Small intestine (tissue), 7 donors: ENCODE measurements around the gene RASA3. TPM values are rescaled to one million over a fixed set of nuclear protein-coding genes. Genes with fewer than 3 reads are reported as not detected.

ENCODE experiments used
- DNase-seq, 2 donors: peaks; one replicate each; pipeline versions ENCODE4 v3.0.0 to v3.0.0-alpha.2; 2013
- FAIRE-seq: peaks from 2 replicates; lab custom pipeline; 2012; peaks lifted over from hg19 to GRCh38; lab: Jason Lieb, UNC
- H3K27ac ChIP-seq, 3 donors: one replicate each; pipeline ENCODE4 v1.5.1; 2013; ENCODE audit warnings: low read length in 2 of 3, mild to moderate bottlenecking in 2 of 3, control low read depth in 1 of 3, inconsistent platforms in 1 of 3, low read depth in 1 of 3, moderate library complexity in 1 of 3
- H3K27me3 ChIP-seq, 3 donors: one replicate each; pipeline ENCODE4 v1.6.1; 2013; ENCODE audit warnings: low read length in 3 of 3, inconsistent platforms in 1 of 3; ENCODE audit not compliant: control insufficient read depth in 3 of 3, insufficient read depth in 3 of 3
- H3K36me3 ChIP-seq, 3 donors: one replicate each; pipeline ENCODE4 v1.6.1; 2013; ENCODE audit warnings: low read length in 3 of 3, inconsistent platforms in 1 of 3, low read depth in 1 of 3, mild to moderate bottlenecking in 1 of 3, moderate library complexity in 1 of 3; ENCODE audit not compliant: control insufficient read depth in 3 of 3, insufficient read depth in 2 of 3
- H3K4me1 ChIP-seq, 3 donors: one replicate each; pipeline ENCODE4 v1.6.1; 2013; ENCODE audit warnings: low read length in 2 of 3, inconsistent platforms in 1 of 3, low read depth in 1 of 3, mild to moderate bottlenecking in 1 of 3, moderate library complexity in 1 of 3; ENCODE audit not compliant: control insufficient read depth in 3 of 3, insufficient read depth in 2 of 3
- H3K4me3 ChIP-seq, 3 donors: one replicate each; pipeline ENCODE4 v1.5.1; 2013; ENCODE audit warnings: low read length in 3 of 3, control low read depth in 1 of 3, inconsistent platforms in 1 of 3, low read depth in 1 of 3, mild to moderate bottlenecking in 1 of 3, moderate library complexity in 1 of 3
- H3K9me3 ChIP-seq, 2 donors: one replicate each; pipeline ENCODE4 v1.6.1; 2013; ENCODE audit warnings: low read depth in 1 of 2, low read length in 1 of 2; ENCODE audit not compliant: control insufficient read depth in 2 of 2, insufficient read depth in 1 of 2
- WGBS, 3 donors: extraction: QIAGEN DNeasy Blood & Tissue Kit; methylation state at CpG; one replicate each; pipeline ENCODE4 v1.1.7; 2013; 5-methylcytosine and 5-hydroxymethylcytosine counted together
- polyA plus RNA-seq, 4 donors: library from polyadenylated mRNA; stranded (reverse) in 3 of 4; unstranded in 1 of 4; fragments of 200-250 nt in 3 of 4; fragments of 120-200 nt in 1 of 4; gene quantifications; one replicate each; pipeline versions ENCODE4 v1.2.1 to v1.2.3, GENCODE V29; 2013
- donor health status: healthy with polysubstance abuse.
- donor health status: control.
- donor health status: control.
- donor health status: Bipolar disorder and iron deficiency.
- donor health status: healthy.

Gene RASA3
- polyA plus RNA-seq, 4 donors: 2.0 to 7.2 (median 6.5) TPM

- Histone ChIP-seq H3K4me1 (no peaks in the 10 kb centered on the region), H3K27ac (no peak overlapping the region), H3K27me3 (no peaks in the 10 kb centered on the region), H3K4me3 (no peak overlapping the region), H3K36me3 (peaks cover 0 to 74% (median 0%) of the 10 kb centered on the region in 3 donors), H3K9me3 (no peaks in the 10 kb centered on the region)
- FAIRE-seq: no peak
- 89 to 92% (median 92%) methylated on average over 21 of the region's 21 CpGs for WGBS, 3 donors
- no peak for DNase-seq
Measured at GRCh38 chr13:114012921-114013320, 119.5 kb downstream of the RASA3 start.

- WGBS, 3 donors: 91 to 94% (median 93%) methylated on average over 17 of the region's 17 CpGs
- Histone ChIP-seq H3K36me3 (peaks cover 0 to 72% (median 0%) of the 10 kb centered on the region in 3 donors), H3K27me3 (no peaks in the 10 kb centered on the region), H3K4me3 (no peak overlapping the region), H3K9me3 (no peaks in the 10 kb centered on the region), H3K27ac (no peak overlapping the region), H3K4me1 (no peaks in the 10 kb centered on the region)
- no peak for DNase-seq
- no peak for FAIRE-seq
Measured at GRCh38 chr13:114012141-114012540, 120.3 kb downstream of the RASA3 start.

GRCh38 chr13:114011226-114011625 lies 121.2 kb downstream of the RASA3 start:
- Histone ChIP-seq H3K36me3 (peaks cover 0 to 63% (median 0%) of the 10 kb centered on the region in 3 donors), H3K4me1 (no peaks in the 10 kb centered on the region), H3K27me3 (no peaks in the 10 kb centered on the region), H3K4me3 (no peak overlapping the region), H3K27ac (no peak overlapping the region), H3K9me3 (no peaks in the 10 kb centered on the region)
- FAIRE-seq: no peak
- DNase-seq: no peak
- WGBS, 3 donors: 89 to 94% (median 91%) methylated on average over 19 of the region's 19 CpGs

GRCh38 chr13:114010401-114011101 lies 121.9 kb downstream of the RASA3 start:
- no peak overlapping the region for H3K4me3 ChIP-seq
- 84 to 89% (median 87%) methylated on average over 35 to 37 of the region's 37 CpGs for WGBS, 3 donors
- peaks cover 0 to 56% (median 0%) of the 10 kb centered on the region in 3 donors for H3K36me3 ChIP-seq
- H3K4me1 ChIP-seq: no peaks in the 10 kb centered on the region
- no peak overlapping the region for H3K27ac ChIP-seq
- no peaks in the 10 kb centered on the region for H3K27me3 ChIP-seq
- FAIRE-seq (no peak), DNase-seq (no peak)
- H3K9me3 ChIP-seq: no peaks in the 10 kb centered on the region

- DNase-seq: no peak
- no peaks in the 10 kb centered on the region for H3K9me3 ChIP-seq
- H3K27me3 ChIP-seq: no peaks in the 10 kb centered on the region
- 92 to 94% (median 94%) methylated on average over 31 of the region's 31 CpGs for WGBS, 3 donors
- H3K4me3 ChIP-seq: no peak overlapping the region
- peaks cover 0 to 55% (median 0%) of the 10 kb centered on the region in 3 donors for H3K36me3 ChIP-seq
- FAIRE-seq: no peak
- no peaks in the 10 kb centered on the region for H3K4me1 ChIP-seq
- H3K27ac ChIP-seq: no peak overlapping the region
Measured at GRCh38 chr13:114009590-114010400, 122.6 kb downstream of the RASA3 start.

GRCh38 chr13:114008964-114009589 lies 123.3 kb downstream of the RASA3 start:
- Histone ChIP-seq H3K27ac (no peak overlapping the region), H3K4me1 (no peaks in the 10 kb centered on the region), H3K9me3 (no peaks in the 10 kb centered on the region), H3K36me3 (peaks cover 0 to 52% (median 0%) of the 10 kb centered on the region in 3 donors), H3K4me3 (no peak overlapping the region), H3K27me3 (no peaks in the 10 kb centered on the region)
- WGBS, 3 donors: 85 to 92% (median 88%) methylated on average over 32 to 33 of the region's 33 CpGs
- DNase-seq (no peak), FAIRE-seq (no peak)

GRCh38 chr13:114007566-114007965 lies 124.9 kb downstream of the RASA3 start:
- H3K4me3 ChIP-seq: no peak overlapping the region
- FAIRE-seq (no peak), DNase-seq (no peak)
- H3K36me3 ChIP-seq: peaks cover 0 to 52% (median 0%) of the 10 kb centered on the region in 3 donors
- H3K27me3 ChIP-seq: no peaks in the 10 kb centered on the region
- no peaks in the 10 kb centered on the region for H3K4me1 ChIP-seq
- H3K27ac ChIP-seq: no peak overlapping the region
- 75 to 89% (median 85%) methylated on average over 12 of the region's 12 CpGs for WGBS, 3 donors
- no peaks in the 10 kb centered on the region for H3K9me3 ChIP-seq

- peaks cover 0 to 52% (median 2%) of the 10 kb centered on the region in 3 donors for H3K36me3 ChIP-seq
- no peaks in the 10 kb centered on the region for H3K9me3 ChIP-seq
- 71 to 84% (median 77%) methylated on average over 15 of the region's 15 CpGs for WGBS, 3 donors
- FAIRE-seq (no peak), DNase-seq (no peak)
- no peaks in the 10 kb centered on the region for H3K27me3 ChIP-seq
- no peak overlapping the region for H3K4me3 ChIP-seq
- H3K4me1 ChIP-seq: no peaks in the 10 kb centered on the region
- no peak overlapping the region for H3K27ac ChIP-seq
Measured at GRCh38 chr13:114005206-114005724, 127.2 kb downstream of the RASA3 start.
